ENCODE measurements around the gene PRR5. TPM values are rescaled to one million over a fixed set of nuclear protein-coding genes. Genes with fewer than 3 reads are reported as not detected.

PRR5 gene
- total and polyA plus RNA-seq, 2 donors from 2014 or later, result 24.0 to 46.0 TPM

DNA sequence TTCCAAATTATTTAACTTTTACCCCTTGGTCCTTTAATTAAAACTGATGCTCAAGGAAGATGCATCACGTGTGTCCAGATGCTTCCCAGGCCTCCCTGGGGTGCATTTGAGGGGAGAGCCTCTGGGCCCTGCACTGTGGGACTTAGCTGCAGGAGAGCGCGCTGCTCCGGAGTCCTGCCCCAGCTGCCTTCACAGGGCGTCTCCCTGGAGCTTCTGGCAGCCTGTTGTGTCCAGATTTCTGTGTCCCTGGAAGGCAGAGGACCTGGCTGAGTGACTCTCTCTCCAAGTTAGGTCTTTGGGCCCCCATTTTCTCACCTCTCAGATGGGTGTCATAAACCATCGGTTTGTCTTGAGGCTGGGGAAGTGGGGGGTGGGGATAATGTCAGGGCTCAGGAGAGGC is 53.4 kb downstream of the PRR5 start:
- DNase-seq (peak in 3 of 5 donors; percentile 17 to 46 (median 45)), FAIRE-seq (no peak)
- H3K27me3 ChIP-seq (ENCODE audit: control insufficient read depth, insufficient read depth, low read length), result no peaks in the 10 kb centered on the region
- TF ChIP-seq, protein P1, sequence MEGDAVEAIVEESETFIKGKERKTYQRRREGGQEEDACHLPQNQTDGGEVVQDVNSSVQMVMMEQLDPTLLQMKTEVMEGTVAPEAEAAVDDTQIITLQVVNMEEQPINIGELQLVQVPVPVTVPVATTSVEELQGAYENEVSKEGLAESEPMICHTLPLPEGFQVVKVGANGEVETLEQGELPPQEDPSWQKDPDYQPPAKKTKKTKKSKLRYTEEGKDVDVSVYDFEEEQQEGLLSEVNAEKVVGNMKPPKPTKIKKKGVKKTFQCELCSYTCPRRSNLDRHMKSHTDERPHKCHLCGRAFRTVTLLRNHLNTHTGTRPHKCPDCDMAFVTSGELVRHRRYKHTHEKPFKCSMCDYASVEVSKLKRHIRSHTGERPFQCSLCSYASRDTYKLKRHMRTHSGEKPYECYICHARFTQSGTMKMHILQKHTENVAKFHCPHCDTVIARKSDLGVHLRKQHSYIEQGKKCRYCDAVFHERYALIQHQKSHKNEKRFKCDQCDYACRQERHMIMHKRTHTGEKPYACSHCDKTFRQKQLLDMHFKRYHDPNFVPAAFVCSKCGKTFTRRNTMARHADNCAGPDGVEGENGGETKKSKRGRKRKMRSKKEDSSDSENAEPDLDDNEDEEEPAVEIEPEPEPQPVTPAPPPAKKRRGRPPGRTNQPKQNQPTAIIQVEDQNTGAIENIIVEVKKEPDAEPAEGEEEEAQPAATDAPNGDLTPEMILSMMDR (IDR thresholded peaks at IDR 0.05; ENCODE audit: borderline replicate concordance, extremely low read depth, insufficient read depth), result no peak
- peak overlapping the region in 2 of 3 donors; percentile 30 to 48 for H3K9ac ChIP-seq (ENCODE audit: low read length in 3 of 3)
- peaks cover 2 to 31% (median 21%) of the 10 kb centered on the region in 3 donors for H3K4me1 ChIP-seq (ENCODE audit: control insufficient read depth in 2 of 3, insufficient read depth in 2 of 3, low read depth in 1 of 3, low read length in 3 of 3)
- peak overlapping the region; percentile 71 to 91 for H3K27ac ChIP-seq (ENCODE audit: low read depth in 2 of 2, low read length in 2 of 2)
- intact Hi-C loops (cut with DNase I), result no loop called here
- no peaks in the 10 kb centered on the region for H3K9me3 ChIP-seq (ENCODE audit: control insufficient read depth in 2 of 3, insufficient read depth in 1 of 3, low read length in 3 of 3)
- H3K4me3 ChIP-seq (ENCODE audit: low read length in 3 of 3), result peak overlapping the region in 1 of 3 donors; percentile 23
- H3K36me3 ChIP-seq (ENCODE audit: control insufficient read depth in 2 of 3, insufficient read depth in 3 of 3, low read length in 3 of 3), result no peaks in the 10 kb centered on the region

DNA sequence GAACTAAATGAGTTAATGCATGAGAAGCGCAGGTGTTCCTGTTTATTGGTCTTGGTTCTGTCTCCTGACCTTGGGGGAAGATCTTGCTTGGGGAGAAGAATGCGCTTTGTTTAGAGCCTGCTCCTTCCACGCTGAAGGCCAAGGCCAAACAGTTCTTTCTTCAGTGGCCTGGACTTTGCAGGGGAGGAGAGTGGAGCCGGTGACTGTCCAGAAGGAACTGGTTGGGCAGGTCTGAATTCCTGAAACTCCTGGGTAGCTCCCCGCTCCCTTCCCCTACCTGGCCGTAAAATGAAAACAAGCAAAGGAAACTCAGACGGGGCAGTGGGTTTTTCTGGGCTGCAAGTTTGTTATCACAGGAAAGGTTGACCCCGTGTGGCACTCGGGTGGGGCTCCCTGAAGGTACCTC is 54.0 kb downstream of the PRR5 start:
- intact Hi-C loops (cut with DNase I), result no loop called here
- TF ChIP-seq, protein P1 (IDR thresholded peaks at IDR 0.05; ENCODE audit: borderline replicate concordance, extremely low read depth, insufficient read depth), result no peak
- H3K9ac ChIP-seq (ENCODE audit: low read length in 3 of 3), result peak overlapping the region in 2 of 3 donors; percentile 40 to 48
- FAIRE-seq, result no peak
- H3K27ac ChIP-seq (ENCODE audit: low read depth in 2 of 2, low read length in 2 of 2), result peak overlapping the region; percentile 76 to 91
- no peaks in the 10 kb centered on the region for H3K9me3 ChIP-seq (ENCODE audit: control insufficient read depth in 2 of 3, insufficient read depth in 1 of 3, low read length in 3 of 3)
- H3K36me3 ChIP-seq (ENCODE audit: control insufficient read depth in 2 of 3, insufficient read depth in 3 of 3, low read length in 3 of 3), result no peaks in the 10 kb centered on the region
- H3K27me3 ChIP-seq (ENCODE audit: control insufficient read depth, insufficient read depth, low read length), result no peaks in the 10 kb centered on the region
- peak overlapping the region in 1 of 3 donors; percentile 23 for H3K4me3 ChIP-seq (ENCODE audit: low read length in 3 of 3)
- DNase-seq, result peak; percentile 64 to 91 (median 81)
- peaks cover 2 to 35% (median 21%) of the 10 kb centered on the region in 3 donors for H3K4me1 ChIP-seq (ENCODE audit: control insufficient read depth in 2 of 3, insufficient read depth in 2 of 3, low read depth in 1 of 3, low read length in 3 of 3)

DNA sequence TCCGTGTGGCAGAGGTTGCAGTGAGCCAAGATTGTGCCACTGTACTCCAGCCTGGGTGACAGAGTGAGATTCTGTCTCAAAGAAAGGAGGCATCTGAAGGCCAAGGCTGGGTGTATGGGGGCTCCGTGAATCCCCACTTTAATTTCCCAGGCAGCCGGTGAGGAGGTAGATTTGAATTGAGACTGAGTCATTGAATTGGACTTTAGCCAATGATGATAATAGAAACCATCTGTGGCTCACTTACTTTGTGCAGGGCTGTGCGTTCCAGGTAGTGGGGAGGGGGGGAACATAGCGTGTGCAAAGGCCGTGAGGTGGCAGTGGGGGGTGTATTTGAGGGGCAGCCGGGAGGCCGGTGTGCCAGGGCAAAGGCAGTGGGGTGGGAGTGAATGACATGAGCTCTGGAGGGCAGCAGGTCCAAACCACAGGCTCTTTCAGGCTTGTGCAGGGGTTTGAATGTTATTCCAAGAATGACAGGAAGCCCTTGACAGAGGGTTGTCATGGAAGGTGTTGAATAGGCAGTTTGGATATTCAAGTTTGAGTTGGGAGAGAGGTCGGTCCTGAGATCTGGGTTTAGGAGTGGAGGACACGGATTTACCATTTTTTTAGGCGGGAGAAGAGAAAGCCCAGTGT is 56.5 kb downstream of the PRR5 start:
- Histone ChIP-seq H3K4me3 (ENCODE audit: low read length in 3 of 3) (no peak overlapping the region), H3K9ac (ENCODE audit: low read length in 3 of 3) (no peak overlapping the region), H3K4me1 (ENCODE audit: control insufficient read depth in 2 of 3, insufficient read depth in 2 of 3, low read depth in 1 of 3, low read length in 3 of 3) (peaks cover 2 to 35% (median 21%) of the 10 kb centered on the region in 3 donors), H3K27ac (ENCODE audit: low read depth in 2 of 2, low read length in 2 of 2) (peak overlapping the region; percentile 28 to 48), H3K9me3 (ENCODE audit: control insufficient read depth in 2 of 3, insufficient read depth in 1 of 3, low read length in 3 of 3) (no peaks in the 10 kb centered on the region), H3K27me3 (ENCODE audit: control insufficient read depth, insufficient read depth, low read length) (no peaks in the 10 kb centered on the region), H3K36me3 (ENCODE audit: control insufficient read depth in 2 of 3, insufficient read depth in 3 of 3, low read length in 3 of 3) (no peaks in the 10 kb centered on the region)
- FAIRE-seq (no peak), DNase-seq (no peak)
- TF ChIP-seq, protein P1 (IDR thresholded peaks at IDR 0.05; ENCODE audit: borderline replicate concordance, extremely low read depth, insufficient read depth), result no peak
- intact Hi-C loops (cut with DNase I), result no loop called here
